NT2/D1 (cell line): ENCODE results near the gene LGALS1.

Experiments used
- YY1 ChIP-seq: IDR thresholded peaks from 2 replicates; pipeline ENCODE4 v1.6.1; 2011; ENCODE audit not compliant: insufficient read length, insufficient read depth
- ZNF274 ChIP-seq: IDR thresholded peaks from 2 replicates; pipeline ENCODE4 v1.6.1; 2011; ENCODE audit warnings: mild to moderate bottlenecking, low read depth, low read length

DNA sequence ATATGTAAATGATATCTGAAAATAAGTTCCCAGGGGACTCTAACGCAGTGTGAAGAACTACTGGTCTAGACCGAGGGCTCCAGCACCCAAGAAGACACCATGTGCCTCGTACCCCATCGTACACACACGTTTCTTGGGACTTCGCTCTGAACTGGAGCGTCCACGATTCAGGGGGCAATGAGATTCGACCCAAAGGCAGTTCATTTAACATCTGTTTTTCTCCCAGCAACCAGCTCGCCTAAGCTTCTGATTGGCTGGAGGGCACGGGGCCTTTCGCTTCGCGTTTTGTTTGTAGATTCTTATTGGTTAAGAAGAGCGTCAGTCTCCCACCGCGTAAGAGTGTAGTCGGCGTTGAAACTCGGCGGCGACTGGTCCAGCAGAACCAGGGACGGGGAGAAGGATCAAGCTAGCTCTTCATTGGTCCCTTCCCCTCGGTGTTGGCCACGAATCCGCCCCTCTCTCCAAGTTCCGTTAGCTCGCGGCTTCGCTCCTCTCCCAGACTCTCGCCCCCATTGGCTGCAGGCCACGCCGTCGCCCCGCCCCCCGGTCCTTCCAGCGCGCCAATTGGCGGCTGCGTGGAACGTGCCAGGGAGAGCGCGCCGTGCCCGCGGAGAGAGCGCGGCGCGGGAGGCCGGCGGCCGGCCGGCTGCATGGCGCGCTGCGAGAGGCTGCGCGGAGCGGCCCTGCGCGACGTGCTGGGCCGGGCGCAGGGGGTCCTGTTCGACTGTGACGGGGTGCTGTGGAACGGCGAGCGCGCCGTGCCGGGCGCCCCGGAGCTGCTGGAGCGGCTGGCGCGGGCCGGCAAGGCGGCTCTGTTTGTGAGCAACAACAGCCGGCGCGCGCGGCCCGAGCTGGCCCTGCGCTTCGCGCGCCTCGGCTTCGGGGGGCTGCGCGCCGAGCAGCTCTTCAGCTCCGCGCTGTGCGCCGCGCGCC is 17.0 kb upstream of the LGALS1 start, which contains the start of gene PDXP:
- TF ChIP-seq ZNF274 (no peak), YY1 (no peak)
